ENCODE measurements around the gene MTG2.

MTG2 gene

DNA sequence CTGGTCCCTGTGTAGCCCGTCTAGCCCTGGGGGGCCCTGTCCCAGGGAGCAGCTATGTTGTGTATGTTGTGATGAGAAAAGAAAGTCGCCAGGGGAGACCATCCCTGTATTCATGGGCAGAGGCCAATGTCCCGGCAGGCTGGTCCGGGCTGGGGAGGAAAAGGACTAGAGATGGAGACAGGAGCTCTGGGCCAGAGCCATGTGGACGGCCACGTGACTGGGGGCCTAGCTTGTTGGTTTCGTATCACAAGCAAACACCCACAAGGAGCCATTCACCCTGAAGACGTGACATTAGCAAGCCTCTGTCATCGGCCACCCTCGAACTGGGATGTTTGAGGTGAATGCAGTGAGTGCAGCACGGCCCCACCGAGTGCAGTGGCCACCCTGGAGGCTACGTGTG, 40.1 kb downstream of the MTG2 start:
- no peak for DNase-seq

DNA sequence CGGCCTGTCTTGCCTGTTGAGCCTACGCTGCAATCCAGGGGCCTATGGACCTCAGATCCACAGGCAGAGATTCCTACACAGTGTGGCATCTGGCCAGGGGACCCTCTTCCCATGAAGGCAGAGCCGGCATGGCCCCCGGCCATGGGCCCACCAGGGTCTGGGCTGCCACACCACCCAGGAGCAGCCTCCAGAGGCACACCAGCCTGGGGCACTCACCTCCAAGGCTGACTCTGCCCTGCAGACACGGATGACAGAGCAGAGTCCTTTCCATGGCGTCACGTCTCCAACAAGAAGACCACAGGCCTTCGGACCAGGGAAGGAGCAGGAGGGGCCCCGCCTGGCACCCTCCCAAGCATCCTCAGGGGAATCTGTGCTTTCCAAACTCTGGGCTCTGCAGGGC, 40.7 kb downstream of the MTG2 start:
- DNase-seq: no peak

DNA sequence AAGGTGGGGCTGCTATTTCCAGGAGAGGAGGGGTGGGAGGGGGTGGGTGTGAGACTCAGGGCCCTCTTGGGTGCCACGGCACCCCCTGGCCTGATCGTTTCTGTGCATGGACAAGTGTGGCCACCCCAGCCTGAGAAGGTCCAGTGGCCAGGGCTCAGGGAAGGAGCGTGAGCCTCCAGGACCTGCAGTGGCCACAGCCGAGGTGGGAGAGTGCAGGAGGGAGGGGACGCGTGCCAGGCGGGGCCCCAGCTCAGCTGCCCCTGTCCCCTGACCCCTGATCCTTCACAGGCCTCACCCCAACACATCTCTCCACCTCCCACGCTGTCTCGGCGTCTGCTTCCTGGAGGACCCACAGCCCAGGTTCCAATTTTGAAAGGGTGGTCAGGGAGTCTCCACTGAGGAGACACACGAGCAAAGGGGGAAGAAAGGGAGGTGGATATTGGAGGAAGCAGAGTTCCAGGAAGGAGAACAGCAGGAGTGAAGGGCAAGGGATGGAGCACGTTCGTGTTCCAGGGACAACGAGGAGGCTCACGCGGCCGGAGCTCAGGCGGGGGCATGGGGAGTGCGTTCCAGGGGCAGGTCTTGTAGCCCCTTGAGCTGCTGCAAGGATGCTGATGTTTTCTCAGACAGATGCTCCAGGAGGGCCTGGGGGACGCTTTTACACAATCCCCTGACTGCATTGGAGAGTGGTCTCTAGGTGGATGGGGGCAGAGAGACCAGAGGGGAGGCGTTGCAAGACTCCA, 41.5 kb downstream of the MTG2 start:
- no peak for DNase-seq

DNA sequence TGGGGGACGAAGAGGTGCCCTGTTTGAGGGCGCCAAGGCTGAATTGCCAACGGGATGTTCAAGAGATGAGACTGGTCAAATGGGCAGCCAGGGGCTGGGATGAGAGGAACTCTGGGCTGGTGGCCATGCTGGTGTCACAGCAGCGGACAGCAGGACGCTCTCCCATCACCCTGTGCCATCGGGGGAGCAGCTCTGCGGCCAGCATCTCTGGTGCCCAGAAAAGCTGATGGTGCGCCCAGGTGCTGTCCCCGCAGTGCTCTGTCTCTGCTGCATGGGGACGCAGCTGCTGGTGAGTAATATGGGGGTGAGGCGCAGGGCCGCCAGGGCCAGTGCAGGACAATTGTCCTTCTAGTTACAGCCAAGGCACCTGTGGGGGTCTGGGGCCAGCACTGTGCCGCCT, 42.2 kb downstream of the MTG2 start:
- no peak for DNase-seq

DNA sequence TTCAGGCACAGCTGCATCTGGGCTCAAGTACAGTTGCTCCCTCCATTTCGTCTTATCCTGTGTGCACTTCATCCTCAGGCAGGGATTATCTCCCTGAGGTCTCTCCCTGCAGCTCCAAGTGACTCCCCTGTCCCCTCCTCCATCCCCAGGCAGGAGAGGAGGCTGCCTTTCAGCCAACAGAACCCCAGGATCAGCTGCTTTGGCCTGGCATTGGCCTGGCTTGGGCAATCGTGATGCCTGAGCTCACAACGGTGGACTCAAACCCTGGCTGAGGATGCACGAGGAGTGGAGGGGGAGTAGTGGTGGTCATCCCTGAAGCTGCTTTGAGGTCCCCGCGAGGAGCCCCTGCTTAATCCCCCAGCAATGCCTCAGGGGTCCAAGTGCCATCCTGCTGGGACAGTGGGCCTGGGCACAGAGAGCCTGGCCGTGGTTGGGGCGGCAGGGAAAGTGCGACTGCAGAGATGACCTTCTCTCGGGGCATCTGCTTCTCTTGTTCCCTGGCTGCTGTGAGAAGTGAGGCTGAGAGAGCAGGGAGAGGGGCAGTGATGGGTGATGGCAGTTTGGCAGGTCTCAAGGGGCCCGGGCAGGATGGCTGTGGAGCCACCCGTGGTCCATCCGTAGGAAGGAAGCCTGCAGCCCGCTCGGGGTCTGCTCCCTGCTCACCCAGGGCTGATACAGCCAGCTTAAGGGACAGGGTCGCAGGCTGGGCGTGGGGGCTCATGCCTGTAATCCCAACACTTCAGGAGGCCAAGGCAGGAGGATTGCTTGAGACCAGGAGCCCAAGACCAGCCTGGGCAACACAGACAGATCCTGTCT, 43.2 kb downstream of the MTG2 start:
- no peak for DNase-seq

DNA sequence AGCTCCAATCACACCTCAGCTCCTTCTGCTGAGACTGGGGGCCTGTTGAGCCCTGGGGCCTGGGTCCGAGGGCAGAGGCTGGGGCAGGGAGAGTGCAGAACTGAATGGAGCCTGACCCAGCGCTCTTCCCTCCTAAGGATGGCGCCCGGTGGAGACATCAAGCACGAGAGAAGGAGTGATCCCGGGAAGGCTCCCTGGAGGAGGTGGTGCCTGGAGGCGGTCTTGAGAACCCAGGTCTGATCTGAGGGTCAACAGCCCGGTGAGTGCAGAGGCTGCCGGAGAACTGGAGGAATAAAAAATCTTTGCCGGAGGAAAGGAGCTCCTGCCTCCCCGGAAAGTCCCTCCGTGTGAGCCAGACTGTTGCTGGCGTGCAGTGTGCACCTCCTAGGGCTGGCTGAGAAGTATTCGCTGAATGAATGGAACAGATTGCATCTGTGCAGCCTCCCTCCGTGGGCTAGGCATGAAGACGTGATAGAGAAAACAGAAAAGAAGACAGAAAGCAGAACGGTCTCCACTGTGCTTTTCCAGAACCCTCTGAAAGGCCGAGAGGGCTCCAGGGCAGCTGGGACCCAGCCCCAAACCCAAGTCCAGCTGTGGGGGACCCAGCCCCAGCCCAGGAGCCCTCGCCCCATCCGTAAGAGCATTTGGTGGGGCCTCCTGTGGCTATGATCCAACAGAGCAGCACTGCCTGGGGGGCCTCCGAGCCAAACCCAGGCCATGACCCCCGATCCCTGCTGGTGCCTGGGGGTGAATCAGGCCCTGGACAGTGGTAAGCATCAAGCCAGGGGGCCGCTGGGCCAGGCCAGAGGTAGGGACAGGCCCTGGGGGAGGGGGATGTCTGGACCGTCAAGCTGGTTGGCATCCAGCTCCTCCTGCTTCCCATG, 44.1 kb downstream of the MTG2 start:
- no peak for DNase-seq

DNA sequence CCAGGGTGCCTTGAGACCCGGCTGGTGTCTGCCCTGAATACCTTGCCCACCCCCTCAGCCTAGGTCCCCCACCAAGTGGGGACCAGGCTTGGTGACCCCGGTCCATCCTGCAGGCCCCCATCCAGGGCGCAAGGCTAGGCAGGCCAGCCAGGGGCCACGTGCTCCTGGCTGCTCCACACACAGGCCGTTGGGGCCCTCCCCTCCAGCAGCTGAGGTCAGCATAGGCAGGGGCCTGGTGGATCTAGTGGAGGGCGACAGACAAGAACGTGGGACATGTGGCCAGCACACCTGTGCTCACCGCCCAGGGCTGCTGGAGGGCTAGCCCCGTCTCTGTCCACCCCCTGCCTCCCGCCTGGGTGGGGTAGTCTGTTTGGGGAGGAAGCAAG, 44.8 kb downstream of the MTG2 start:
- no peak for DNase-seq

DNA sequence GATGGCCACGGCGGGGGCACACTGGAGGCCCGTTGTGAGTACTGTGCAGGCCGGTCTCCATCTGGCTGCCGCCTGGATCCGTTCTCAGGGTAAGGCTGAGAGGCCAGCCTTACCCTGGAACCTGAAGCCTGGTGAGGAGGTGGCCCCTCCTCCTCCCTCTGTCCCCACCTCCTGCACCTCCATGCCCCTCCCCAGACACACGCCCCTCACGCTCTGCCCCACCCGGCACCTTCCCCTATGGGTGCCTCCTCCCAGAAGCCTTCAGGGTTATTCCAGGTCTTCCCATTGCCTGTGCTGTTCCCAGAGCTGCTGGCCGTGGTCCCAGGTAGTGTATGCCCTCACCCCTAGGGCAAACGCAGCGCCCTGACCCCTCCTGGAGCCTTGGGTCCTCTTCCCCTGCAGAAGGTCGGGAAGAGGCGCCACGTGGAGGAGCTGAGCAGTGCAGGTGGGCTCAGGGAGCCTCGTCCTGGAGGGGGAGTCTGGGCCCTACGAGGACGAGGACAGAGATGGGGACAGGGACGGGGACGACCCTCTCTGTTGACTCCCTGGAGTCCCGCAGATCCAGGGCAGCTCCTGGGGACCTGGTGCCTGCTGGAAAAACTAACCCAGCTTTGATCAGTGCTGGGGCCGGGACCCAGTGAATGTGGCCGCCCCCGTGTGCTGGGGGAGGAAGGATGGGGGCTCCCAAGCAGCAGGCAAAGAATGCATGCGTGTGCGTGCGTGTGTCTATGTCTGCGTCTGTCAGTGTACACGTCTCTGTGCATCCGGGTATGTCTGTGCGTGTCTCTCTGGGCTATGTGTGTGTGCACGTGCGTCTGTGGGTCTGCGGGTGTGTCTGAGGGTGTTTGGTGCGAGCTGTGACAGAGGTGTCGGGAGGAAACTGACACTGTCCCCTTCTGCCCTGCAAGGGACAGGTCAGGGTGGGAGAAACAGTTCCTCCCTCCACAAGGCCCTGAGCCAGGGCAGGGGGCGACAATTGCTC, 45.4 kb downstream of the MTG2 start:
- DNase-seq: no peak

DNA sequence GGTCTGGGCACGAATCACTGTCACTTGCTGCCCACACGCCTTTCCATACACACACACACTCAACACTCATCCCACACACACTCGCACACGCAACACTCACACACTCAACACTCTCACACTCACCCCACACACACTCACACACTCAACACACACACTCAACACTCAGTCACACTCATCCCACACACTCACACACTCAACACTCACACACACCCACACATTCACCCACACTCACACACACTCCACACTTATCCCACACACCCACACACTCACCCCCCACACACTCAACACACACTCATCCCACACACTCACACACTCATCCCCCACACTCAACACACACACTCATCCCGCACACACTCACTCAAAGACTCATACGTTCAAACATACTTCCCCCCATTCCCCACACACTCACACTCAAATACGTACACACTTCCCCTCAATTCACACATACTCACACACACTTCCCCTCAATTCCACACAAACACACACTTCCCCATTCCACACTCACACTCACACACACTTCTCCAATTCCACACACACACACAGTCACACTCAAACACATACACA, 46.2 kb downstream of the MTG2 start:
- no peak for DNase-seq

DNA sequence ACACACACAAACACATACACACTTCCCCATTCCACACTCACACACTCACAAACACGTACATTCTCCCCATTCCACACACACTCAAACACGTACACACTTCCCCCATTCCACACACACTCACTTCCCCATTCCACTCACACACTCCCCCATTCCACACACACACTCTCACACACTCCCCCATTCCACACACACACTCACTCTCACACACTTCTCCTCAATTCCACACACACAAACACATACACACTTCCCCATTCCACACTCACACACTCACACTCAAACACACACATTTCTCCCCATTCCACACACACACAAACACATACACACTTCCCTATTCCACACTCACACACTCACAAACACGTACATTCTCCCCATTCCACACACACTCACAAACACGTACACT, 46.8 kb downstream of the MTG2 start:
- DNase-seq: no peak

DNA sequence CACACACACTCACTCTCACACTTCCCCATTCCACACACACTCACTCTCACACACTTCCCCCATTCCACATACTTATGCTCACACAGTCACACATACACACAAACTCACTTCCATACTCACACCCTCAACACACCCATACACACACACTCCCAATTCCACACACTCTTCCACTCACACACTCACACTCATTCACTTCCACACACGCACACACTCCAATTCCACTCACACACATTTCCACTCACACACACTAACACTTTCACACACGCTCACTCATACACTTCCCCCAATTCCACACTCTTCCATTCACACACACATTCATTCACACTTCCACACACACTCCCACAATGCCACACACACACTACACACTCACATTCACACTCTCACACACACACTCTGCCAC, 47.4 kb downstream of the MTG2 start:
- DNase-seq: no peak

DNA sequence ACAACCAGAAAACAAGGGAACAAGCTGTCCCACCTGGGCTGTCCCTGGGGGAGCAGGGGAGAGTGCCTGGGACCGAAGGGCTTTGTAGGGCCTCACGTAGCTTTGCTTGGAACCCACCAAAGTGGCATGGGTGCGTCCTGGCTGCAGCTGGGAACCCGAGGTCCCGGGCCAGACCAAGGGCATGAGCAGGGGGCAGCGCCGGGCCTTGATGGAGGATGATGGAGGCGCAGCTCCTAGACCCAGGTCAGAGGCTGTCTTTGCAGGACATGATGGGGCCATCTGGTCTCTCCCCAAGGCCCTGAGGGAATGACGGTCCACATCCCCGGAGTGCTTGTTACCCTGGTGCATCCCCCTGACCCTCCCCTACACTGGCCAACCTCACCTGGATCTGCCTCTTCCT, 47.9 kb downstream of the MTG2 start:
- DNase-seq: no peak

DNA sequence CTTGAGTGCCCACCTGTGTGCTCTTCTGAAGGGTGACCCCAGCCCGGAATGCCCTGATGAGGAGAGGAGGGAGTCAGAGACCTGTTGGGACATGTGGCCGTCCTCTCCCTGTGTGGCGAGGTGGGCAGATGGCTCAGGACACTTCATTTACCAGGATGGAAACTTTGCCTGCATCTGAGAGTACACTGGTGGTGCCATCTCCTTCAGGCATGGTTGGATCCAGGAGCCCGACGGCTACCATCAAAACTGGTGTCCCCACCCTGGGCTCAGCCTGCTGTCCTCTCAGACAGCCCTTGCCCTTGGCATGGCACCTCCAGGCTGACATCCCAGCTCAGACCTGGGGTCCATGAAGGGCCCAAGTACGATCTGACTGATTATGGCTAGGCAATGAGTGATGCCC, 48.5 kb downstream of the MTG2 start:
- DNase-seq: no peak

DNA sequence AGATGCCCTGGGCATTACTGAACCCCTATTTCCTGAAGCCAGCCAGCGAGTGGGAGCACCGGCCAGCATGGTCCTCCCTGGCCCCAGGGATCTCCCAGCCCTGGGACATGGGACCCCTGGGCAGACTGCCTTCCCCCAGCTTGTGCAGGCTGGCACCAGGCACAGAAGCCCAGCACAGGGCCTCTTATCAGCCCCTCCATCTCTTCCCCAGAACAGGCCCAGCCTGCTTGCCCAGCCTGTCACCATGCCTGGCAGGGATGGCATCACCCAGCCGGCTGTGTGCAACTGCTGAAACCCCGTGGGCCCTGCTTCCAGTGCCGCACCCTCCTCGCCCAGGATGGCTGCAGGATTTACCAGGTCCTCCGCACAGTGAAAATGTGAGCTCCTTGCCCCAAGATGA, 49.4 kb downstream of the MTG2 start:
- no peak for DNase-seq

DNA sequence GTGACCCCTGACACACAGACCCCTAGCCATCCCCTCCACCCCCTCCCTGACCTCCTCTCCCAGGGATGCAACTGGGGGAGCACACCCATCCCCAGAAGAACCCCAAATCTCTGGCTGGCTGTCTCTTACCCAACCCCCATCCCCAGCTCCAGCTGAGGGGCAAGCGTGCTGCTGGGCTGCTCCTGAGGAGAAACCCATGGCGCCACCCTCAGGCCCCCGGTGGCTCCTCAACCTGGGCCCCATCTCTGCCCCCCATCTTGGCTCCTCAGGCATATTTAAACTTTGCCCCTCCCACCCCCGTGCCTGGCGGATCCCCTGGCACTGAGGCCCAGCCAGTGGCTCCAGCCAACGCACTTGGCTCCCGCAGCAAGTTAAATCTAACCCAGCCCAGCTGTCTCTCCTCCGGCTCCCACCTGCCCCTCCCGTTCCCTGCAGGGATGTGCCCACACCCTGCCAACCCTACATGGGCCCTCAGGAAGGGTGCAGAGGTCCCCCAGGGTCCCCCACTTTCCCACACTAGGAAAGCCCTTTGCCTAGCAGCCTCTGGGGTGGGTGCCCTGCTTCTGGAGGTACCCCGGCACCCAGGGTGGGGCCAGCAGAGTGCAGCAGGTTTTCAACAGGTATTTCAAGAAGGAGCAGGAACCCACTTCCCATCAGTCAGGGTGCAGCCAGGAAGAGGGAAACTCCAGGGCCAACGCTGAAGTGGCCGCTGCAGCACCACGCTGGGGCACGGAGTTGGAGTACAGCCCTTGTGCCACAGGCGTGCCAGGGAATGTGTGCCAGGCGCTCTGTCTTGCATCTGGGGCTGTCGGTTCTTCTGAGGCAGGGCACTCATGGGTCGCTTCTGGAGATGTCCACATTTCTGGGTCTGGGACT, 50.2 kb downstream of the MTG2 start:
- DNase-seq: no peak

DNA sequence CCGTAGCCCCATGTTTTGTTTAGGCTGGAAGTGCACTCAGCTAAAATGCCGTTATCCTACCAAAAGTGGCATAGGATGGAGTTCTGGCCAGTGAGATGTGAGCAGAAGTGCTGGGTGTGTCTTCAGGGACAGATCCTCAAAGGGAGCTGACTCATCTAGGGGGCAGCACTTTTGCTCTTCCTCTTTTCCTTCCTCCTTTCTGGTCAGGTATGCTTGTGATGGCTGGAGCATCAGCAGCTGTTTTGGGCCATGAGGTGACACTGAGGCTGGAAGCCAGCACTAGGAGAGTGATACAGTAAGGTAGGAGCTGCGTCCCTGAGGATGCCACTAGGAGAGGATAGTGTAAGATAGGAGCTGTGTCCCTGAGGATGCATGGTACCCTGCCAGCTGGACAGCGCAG, 50.9 kb downstream of the MTG2 start:
- no peak for DNase-seq

DNA sequence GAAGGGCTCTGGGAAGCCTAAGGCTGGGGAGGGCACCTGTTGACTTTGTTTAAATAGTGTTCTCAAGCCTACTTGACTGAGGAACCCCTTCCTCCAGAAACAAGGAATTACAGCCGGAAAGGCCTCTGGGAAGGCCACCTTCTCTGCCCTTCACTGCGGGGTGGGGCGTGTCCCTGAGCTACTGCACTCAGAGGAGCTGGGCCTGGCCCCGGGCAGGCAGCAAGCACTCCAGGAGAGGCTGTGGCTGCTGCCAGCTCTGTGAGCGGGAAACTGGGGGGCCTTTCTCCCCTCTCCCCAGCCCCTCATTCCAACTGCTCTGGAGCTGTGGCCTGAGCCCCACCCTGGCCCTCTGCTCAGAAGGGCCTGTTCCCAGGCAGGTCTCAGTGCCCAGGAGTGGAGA, 51.5 kb downstream of the MTG2 start:
- DNase-seq: no peak

DNA sequence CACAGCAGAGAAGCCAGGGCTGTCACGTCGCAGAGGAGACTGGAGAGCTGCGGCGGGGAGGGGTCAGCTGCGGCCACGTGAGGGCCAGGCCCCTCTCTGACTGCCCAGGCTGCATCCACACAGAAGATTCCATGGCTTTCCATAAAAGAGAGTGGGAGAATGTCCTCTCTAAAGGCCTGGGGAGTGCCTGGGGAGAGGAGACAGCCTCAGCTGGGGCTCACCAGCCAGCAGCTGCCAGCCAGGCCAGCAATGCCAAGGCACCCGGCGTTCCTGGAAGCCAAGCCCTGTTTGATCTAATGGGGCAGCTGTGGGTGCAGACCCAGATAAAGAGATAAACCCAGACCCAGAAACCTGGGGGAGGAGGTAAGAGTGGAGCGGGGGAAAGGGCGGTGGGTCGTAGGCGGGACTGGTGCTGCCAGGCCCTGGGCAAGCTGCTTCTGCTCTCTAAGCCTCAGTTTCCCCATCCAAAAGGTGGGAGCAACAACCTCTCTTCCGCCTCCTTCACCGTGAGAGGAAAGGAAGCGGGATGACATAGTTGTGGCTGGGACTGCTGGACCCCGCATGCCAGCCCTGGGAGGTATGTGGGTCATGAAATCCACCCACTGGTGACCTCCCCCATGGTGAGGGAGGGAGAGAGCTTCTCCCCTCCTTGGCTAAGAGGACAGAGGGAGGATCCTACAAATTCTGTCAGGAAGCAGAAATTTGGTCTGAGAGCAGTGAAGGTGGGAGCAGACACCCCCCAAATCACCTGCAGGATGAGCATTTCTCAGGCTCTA, 52.4 kb downstream of the MTG2 start:
- DNase-seq: no peak

DNA sequence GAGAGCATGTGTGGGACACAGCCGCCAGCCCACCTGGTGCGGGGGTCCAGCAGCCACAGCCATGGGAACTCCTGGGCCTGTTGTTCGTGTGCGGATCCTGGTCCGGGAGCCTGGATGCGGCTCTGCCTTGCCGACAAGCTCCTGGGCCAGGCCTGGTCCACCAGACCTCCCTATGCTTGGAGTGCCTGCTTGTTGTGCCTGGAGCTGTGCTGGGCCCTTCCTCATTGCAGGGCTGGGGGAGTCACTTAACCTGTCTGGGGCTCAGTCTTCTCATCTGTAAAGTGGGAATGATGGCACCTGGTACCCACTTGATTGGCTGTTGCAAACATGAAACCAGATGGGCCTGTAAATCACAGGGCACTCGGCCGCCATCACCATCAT, 52.9 kb downstream of the MTG2 start:
- DNase-seq: no peak

DNA sequence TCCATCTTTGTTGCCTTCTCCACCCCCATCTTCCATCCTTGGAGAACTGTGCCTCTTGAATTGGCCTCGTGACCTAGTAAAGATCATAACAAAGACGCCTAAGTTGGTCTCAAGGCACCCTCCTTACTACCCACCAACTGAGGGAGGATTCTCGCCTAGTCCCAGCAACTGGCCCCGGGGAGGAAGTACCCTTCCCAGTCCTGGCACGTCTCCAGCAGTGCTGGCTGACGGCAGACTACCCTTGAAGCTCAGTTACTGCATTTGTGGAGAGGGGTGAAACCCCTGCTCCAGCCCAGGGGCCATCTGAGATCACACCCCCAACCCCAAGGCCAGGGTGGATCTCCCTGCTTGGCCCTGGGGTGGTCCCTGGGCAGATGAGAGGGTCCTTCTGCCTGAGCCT, 53.4 kb downstream of the MTG2 start:
- no peak for DNase-seq
